Left lung (tissue), 10 donors: ENCODE results near the gene NAGLU. TPM values are rescaled to one million over a fixed set of nuclear protein-coding genes. Genes with fewer than 3 reads are reported as not detected.

Experiments
- ATAC-seq: fragments of 200-7000 bp; cut with Tn5 transposase; one replicate; pipeline ENCODE4 v1.9.1; 2020; ENCODE audit warnings: moderate library complexity
- DNase-seq, 4 donors: peaks; one replicate each; pipeline ENCODE4 v3.0.0-alpha.2; 2013 to 2020
- H3K27ac ChIP-seq, 2 donors: fragments of 200-600 bp; sonication (generic) in 1 of 2; one replicate each; pipeline versions ENCODE4 v1.5.0 to v1.8.0; 2020 to 2021
- H3K27me3 ChIP-seq, 2 donors: fragments of 200-600 bp; sonication (generic) in 1 of 2; one replicate each; pipeline versions ENCODE4 v1.5.0 to v1.8.0; 2020 to 2021
- H3K36me3 ChIP-seq, 2 donors: fragments of 200-600 bp; sonication (generic) in 1 of 2; one replicate each; pipeline versions ENCODE4 v1.5.0 to v1.8.0; 2020 to 2021
- H3K4me1 ChIP-seq, 2 donors: fragments of 200-600 bp; one replicate each; pipeline ENCODE4 v1.8.0; 2021
- H3K4me3 ChIP-seq, 2 donors: fragments of 200-600 bp; sonication (generic) in 1 of 2; one replicate each; pipeline versions ENCODE4 v1.5.0 to v1.8.0; 2020 to 2021; ENCODE audit warnings: mild to moderate bottlenecking in 1 of 2
- H3K9me3 ChIP-seq, 2 donors: fragments of 200-600 bp; sonication (generic) in 1 of 2; one replicate each; pipeline versions ENCODE4 v1.5.0 to v1.8.0; 2020 to 2021
- intact Hi-C, 2 donors: fragments of 100-400 bp; cut with DNase I; formaldehyde crosslinking; loops; one replicate each; pipeline versions ENCODE4 v1.11.2 to v1.14.2; 2022
- microRNA-seq, 2 donors: library from miRNA; unstranded; fragments of <30 nt; microRNA quantifications; one replicate each; pipeline ENCODE4, GENCODE V29; 2019
- polyA plus RNA-seq, 6 donors: library from polyadenylated mRNA; unstranded; fragments of 120-200 nt; gene quantifications; one replicate each; pipeline ENCODE4 v1.2.1, GENCODE V29; 2013; ENCODE audit not compliant: insufficient read length in 6 of 6
- total RNA-seq, 2 donors: library from RNA; stranded (reverse); fragmentation: NEBNext Ultra II Directional; extraction: Animal tissue kit (Norgen Biotek cat#: 25700); gene quantifications; one replicate each; pipeline ENCODE4 v1.2.1, GENCODE V29; 2021
- TF ChIP-seq, protein P1 (sequence below), 2 donors: fragments of 200-600 bp; sonication (generic) in 1 of 2; IDR thresholded peaks; one replicate each; pipeline versions ENCODE4 v1.5.0 to v1.8.0; 2021; ENCODE audit warnings: antibody characterized with exemption in 2 of 2
- donor health status: DM: no; HTN: yes; CAD: no.
- donor health status: DM: no; HTN: no; CAD: no.

The NAGLU gene
- total and polyA plus RNA-seq, 8 donors = 10.3 to 56.2 (median 14.3) TPM

DNA sequence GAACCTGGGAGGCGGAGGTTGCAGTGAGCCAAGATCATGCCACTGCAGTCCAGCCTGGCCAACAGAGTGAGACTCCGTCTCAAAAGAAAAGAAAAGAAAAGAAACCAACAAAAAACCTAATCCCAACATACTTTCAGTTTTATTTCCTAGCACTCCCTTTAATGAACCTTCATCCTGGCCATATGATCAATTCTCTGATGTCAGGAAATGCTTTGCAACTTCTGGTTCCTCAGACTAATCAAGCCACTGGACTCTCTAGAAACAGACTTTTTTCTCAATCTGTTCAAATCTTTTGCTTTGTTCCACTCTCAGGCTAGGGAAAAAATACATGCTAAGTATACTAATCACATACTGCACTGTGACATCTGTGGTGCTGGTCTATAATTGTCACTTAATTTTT is 54.8 kb downstream of the NAGLU start:
- peaks cover 1 to 3% of the 10 kb centered on the region in 2 donors for H3K4me1 ChIP-seq
- no peaks in the 10 kb centered on the region for H3K9me3 ChIP-seq
- intact Hi-C loops = no loop called here
- no peak for ATAC-seq
- TF ChIP-seq, protein P1, sequence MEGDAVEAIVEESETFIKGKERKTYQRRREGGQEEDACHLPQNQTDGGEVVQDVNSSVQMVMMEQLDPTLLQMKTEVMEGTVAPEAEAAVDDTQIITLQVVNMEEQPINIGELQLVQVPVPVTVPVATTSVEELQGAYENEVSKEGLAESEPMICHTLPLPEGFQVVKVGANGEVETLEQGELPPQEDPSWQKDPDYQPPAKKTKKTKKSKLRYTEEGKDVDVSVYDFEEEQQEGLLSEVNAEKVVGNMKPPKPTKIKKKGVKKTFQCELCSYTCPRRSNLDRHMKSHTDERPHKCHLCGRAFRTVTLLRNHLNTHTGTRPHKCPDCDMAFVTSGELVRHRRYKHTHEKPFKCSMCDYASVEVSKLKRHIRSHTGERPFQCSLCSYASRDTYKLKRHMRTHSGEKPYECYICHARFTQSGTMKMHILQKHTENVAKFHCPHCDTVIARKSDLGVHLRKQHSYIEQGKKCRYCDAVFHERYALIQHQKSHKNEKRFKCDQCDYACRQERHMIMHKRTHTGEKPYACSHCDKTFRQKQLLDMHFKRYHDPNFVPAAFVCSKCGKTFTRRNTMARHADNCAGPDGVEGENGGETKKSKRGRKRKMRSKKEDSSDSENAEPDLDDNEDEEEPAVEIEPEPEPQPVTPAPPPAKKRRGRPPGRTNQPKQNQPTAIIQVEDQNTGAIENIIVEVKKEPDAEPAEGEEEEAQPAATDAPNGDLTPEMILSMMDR (IDR thresholded peaks at IDR 0.05) = no peak
- H3K27me3 ChIP-seq = no peaks in the 10 kb centered on the region
- no peak for DNase-seq
- H3K27ac ChIP-seq = no peak overlapping the region
- peaks cover 0 to 78% of the 10 kb centered on the region in 2 donors for H3K36me3 ChIP-seq
- no peak overlapping the region for H3K4me3 ChIP-seq

GRCh38 chr17:42591411-42591810 is 55.4 kb downstream of the NAGLU start:
- TF ChIP-seq, protein P1 (IDR thresholded peaks at IDR 0.05) = no peak
- H3K4me1 ChIP-seq = no peaks in the 10 kb centered on the region
- no peaks in the 10 kb centered on the region for H3K27me3 ChIP-seq
- peaks cover 0 to 77% of the 10 kb centered on the region in 2 donors for H3K36me3 ChIP-seq
- DNase-seq = no peak
- intact Hi-C loops = no loop called here
- no peak overlapping the region for H3K4me3 ChIP-seq
- H3K9me3 ChIP-seq = no peaks in the 10 kb centered on the region
- H3K27ac ChIP-seq = no peak overlapping the region
- ATAC-seq = no peak

Small RNAs within 50 kb of the gene (microRNA-seq; reads per million reads assigned to microRNA genes)
- gene MIR5010 = 9.2 to 9.4 reads per million in 2 donors
- 0.50 to 1.4 reads per million in 2 donors for gene MIR548AT

Other genes starting within 250 kb of the NAGLU start
- 10 to 100 TPM; 29.3 to 47.4 TPM for gene STAT5A, start 247.7 kb upstream of the NAGLU start, total RNA-seq
- 10 to 100 TPM; 10.3 to 14.4 (median 11.1) TPM for gene STAT5A, start 247.7 kb upstream of the NAGLU start, polyA plus RNA-seq
- 100 to 1,000 TPM; 229 to 271 TPM for gene STAT3, start 147.8 kb upstream of the NAGLU start, total RNA-seq
- 10 to 100 TPM; 75.0 to 95.4 (median 78.5) TPM for gene STAT3, start 147.8 kb upstream of the NAGLU start, polyA plus RNA-seq
- 100 to 1,000 TPM; 285 to 320 TPM for gene CAVIN1, start 113.0 kb upstream of the NAGLU start, total RNA-seq
- 100 to 1,000 TPM; 163 to 224 (median 191) TPM for gene CAVIN1, start 113.0 kb upstream of the NAGLU start, polyA plus RNA-seq
- 100 to 1,000 TPM in 1 of 2 donors, 10 to 100 TPM in 1; 95.9 to 103 TPM for gene ATP6V0A1, start 77.4 kb upstream of the NAGLU start, total RNA-seq
- gene ATP6V0A1, start 77.4 kb upstream of the NAGLU start, polyA plus RNA-seq = 10 to 100 TPM; 46.1 to 59.7 (median 56.1) TPM
- 1 to 10 TPM; 1.2 to 1.7 TPM for gene HSD17B1, start 16.7 kb downstream of the NAGLU start, total RNA-seq
- 1 to 10 TPM; 3.6 to 5.8 (median 4.6) TPM for gene HSD17B1, start 16.7 kb downstream of the NAGLU start, polyA plus RNA-seq
- gene COASY, start 25.9 kb downstream of the NAGLU start, total RNA-seq = 100 to 1,000 TPM in 1 of 2 donors, 10 to 100 TPM in 1; 66.5 to 116 TPM
- 10 to 100 TPM; 41.1 to 43.9 (median 42.6) TPM for gene COASY, start 25.9 kb downstream of the NAGLU start, polyA plus RNA-seq
- 10 to 100 TPM; 56.3 to 73.7 TPM for gene MLX, start 30.9 kb downstream of the NAGLU start, total RNA-seq
- 10 to 100 TPM; 34.4 to 46.3 (median 40.5) TPM for gene MLX, start 30.9 kb downstream of the NAGLU start, polyA plus RNA-seq
- gene PSMC3IP, start 41.5 kb downstream of the NAGLU start, total RNA-seq = 1 to 10 TPM; 6.5 to 7.7 TPM
- 10 to 100 TPM; 15.9 to 21.4 (median 19.3) TPM for gene PSMC3IP, start 41.5 kb downstream of the NAGLU start, polyA plus RNA-seq
- gene RETREG3, start 73.1 kb downstream of the NAGLU start, total RNA-seq = 10 to 100 TPM; 59.9 to 75.5 TPM
- 10 to 100 TPM; 50.6 to 67.2 (median 59.9) TPM for gene RETREG3, start 73.1 kb downstream of the NAGLU start, polyA plus RNA-seq
- 10 to 100 TPM; 42.6 to 63.2 TPM for gene TUBG1, start 73.4 kb downstream of the NAGLU start, total RNA-seq
- gene TUBG1, start 73.4 kb downstream of the NAGLU start, polyA plus RNA-seq = 10 to 100 TPM; 31.5 to 42.4 (median 37.2) TPM
- gene TUBG2, start 123.0 kb downstream of the NAGLU start, total RNA-seq = 10 to 100 TPM; 13.1 to 19.5 TPM
- gene TUBG2, start 123.0 kb downstream of the NAGLU start, polyA plus RNA-seq = 10 to 100 TPM; 25.3 to 40.2 (median 32.5) TPM
- 10 to 100 TPM; 22.5 to 34.2 TPM for gene PLEKHH3, start 140.8 kb downstream of the NAGLU start, total RNA-seq
- gene PLEKHH3, start 140.8 kb downstream of the NAGLU start, polyA plus RNA-seq = 10 to 100 TPM; 28.2 to 55.5 (median 36.3) TPM
- gene CCR10, start 145.6 kb downstream of the NAGLU start, total RNA-seq = 1 to 10 TPM in 1 of 2 donors, under 1 TPM in 1; 0.55 to 1.2 TPM
- gene CCR10, start 145.6 kb downstream of the NAGLU start, polyA plus RNA-seq = 1 to 10 TPM; 1.1 to 2.0 (median 1.6) TPM
- 10 to 100 TPM; 11.7 to 15.1 TPM for gene CNTNAP1, start 146.3 kb downstream of the NAGLU start, total RNA-seq
- 10 to 100 TPM in 3 of 6 donors, 1 to 10 TPM in 3; 7.3 to 15.6 (median 10.3) TPM for gene CNTNAP1, start 146.3 kb downstream of the NAGLU start, polyA plus RNA-seq
- 10 to 100 TPM; 31.5 to 43.2 TPM for gene EZH1, start 208.8 kb downstream of the NAGLU start, total RNA-seq
- gene EZH1, start 208.8 kb downstream of the NAGLU start, polyA plus RNA-seq = 10 to 100 TPM; 32.4 to 45.9 (median 36.8) TPM
- gene RAMP2, start 225.0 kb downstream of the NAGLU start, total RNA-seq = 10 to 100 TPM; 76.1 to 95.4 TPM
- gene RAMP2, start 225.0 kb downstream of the NAGLU start, polyA plus RNA-seq = 100 to 1,000 TPM; 153 to 213 (median 182) TPM
- 10 to 100 TPM; 54.8 to 55.3 TPM for gene VPS25, start 237.2 kb downstream of the NAGLU start, total RNA-seq
- 10 to 100 TPM; 62.1 to 72.7 (median 69.0) TPM for gene VPS25, start 237.2 kb downstream of the NAGLU start, polyA plus RNA-seq
- under 1 TPM in 1 of 2 donors, not detected in 1; 0.21 TPM for gene WNK4, start 244.4 kb downstream of the NAGLU start, total RNA-seq
- gene WNK4, start 244.4 kb downstream of the NAGLU start, polyA plus RNA-seq = 1 to 10 TPM in 5 of 6 donors, under 1 TPM in 1; 0.60 to 2.5 (median 1.9) TPM